ES-I3 (cell line): ENCODE data around the gene DYSF.

ENCODE experiments used
- H3K36me3 ChIP-seq: 2 replicates; pipeline ENCODE4 v1.6.1; 2013; ENCODE audit warnings: mild to moderate bottlenecking, low read length, control low read depth, moderate library complexity; ENCODE audit not compliant: insufficient read depth
- H3K4me1 ChIP-seq: 2 replicates; pipeline ENCODE4 v1.6.1; 2013; ENCODE audit warnings: mild to moderate bottlenecking, control low read depth, low read length; ENCODE audit not compliant: insufficient read depth
- H3K9ac ChIP-seq: 2 replicates; pipeline ENCODE4 v1.6.1; 2013; ENCODE audit warnings: low read depth, mild to moderate bottlenecking, low read length, moderate library complexity
- H3K9me3 ChIP-seq: 2 replicates; pipeline ENCODE4 v1.6.1; 2013; ENCODE audit warnings: mild to moderate bottlenecking, low read length, moderate library complexity; ENCODE audit not compliant: control insufficient read depth, insufficient read depth

The DYSF gene

DNA sequence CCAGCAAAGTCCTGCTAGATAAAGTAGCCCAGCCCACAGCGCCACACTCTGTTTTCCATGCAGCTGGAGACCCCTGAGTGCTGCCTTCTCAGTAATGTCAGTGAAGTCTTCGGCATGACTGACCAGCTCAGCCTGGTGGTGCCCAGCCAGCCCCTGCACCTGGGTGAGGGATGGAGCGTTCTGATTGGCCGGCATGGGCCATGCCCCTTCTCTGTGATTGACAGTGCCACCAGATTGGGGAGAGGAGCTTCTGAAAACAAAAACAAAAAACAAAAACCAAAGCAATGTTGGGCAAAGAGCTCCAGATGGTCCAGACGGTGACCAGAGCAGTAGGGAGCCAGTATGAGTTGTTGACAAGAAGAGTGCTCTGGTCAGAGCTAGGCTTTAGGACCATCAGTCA is 122.6 kb downstream of the DYSF start:
- Histone ChIP-seq H3K4me1 (no peaks in the 10 kb centered on the region), H3K9ac (no peak overlapping the region), H3K36me3 (no peaks in the 10 kb centered on the region), H3K9me3 (peaks cover 3% of the 10 kb centered on the region; the same call in 1 of the 2 replicates)

DNA sequence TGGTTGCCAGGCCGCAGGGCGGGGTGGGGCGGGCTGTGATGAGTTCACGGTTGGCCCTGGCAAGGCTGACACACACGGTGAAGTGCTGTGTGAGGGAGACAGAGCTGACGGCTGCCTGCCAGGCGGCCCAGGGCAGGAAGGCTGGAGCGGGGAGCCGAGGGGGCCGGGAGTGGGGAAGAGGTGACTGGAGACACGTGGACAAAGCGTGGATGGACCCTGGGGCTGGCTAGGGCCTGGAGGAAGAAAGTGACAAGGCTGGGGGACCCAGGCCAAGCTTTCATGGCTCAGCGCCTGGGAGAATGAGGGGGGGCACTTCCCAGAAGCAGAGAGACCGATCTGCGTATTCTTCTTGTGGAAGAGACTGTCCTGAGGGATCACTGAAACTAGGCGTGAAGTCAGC is 123.2 kb downstream of the DYSF start:
- no peaks in the 10 kb centered on the region for H3K36me3 ChIP-seq
- H3K9me3 ChIP-seq: peaks cover 3% of the 10 kb centered on the region; the same call in 1 of the 2 replicates
- no peaks in the 10 kb centered on the region for H3K4me1 ChIP-seq
- H3K9ac ChIP-seq: no peak overlapping the region

DNA sequence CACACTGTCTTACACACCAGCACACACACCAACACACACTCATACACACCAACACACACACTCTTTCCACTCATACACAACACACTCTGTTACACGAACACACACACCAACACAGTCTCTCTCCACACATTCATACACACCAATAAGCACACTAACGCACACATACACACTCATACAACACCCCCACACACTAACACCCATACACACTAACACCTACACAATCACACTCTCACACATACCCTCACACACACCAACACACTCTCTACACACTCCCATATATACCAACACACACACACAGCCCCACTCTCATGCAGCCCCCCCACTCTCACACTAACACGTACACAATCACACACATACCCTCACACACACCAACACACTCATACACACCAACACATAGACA is 123.8 kb downstream of the DYSF start:
- Histone ChIP-seq H3K9me3 (no peaks in the 10 kb centered on the region), H3K9ac (no peak overlapping the region), H3K36me3 (no peaks in the 10 kb centered on the region), H3K4me1 (no peaks in the 10 kb centered on the region)

DNA sequence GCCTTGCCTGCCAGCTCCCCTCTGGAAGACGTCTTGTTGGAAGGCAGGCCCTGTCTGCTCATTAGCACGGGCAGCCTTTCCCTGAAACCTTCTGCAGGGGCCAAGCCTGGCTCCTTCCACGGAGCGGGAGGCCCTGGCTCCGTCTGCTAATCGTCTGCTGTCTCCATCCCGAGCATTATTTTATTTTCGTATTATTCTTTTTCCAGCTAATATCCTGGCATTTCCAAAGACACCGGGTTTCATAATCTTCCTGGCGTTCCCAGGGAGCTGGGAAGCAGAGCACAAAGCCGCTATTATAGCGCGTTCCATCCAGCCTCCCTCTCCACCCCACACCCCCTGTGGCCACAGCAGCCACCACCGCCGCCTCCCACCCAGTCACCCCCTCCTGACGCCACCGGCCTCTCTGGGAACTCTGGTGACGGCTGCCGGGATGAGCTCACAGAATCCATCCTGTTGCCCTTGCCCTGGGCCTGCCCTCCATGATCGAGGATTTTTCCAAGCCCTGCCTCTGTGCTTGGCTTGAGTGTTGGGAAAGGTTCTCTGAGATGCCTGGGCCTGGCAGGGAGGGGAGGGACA is 125.5 kb downstream of the DYSF start:
- Histone ChIP-seq H3K36me3 (no peaks in the 10 kb centered on the region), H3K4me1 (no peaks in the 10 kb centered on the region), H3K9me3 (no peaks in the 10 kb centered on the region), H3K9ac (no peak overlapping the region)

DNA sequence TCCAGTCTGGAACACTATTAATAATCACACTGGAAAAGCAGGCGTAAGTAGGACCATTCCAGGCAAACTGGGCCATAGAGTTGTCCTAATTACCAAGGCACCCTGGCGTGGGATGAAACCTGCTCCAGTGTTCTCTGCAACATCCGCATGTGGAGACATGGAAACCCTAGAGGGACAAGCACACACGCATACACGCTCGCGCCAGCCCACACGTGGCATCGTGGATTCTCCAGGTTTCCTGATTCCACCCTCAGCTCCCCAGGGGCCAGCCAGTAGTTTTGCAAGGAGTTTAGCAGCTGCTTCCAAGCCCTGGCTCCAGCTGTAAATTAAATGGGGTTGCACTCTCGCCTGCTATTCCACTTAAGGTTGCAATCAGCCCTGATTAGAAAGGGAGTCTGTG is 127.7 kb downstream of the DYSF start:
- no peaks in the 10 kb centered on the region for H3K36me3 ChIP-seq
- H3K4me1 ChIP-seq: no peaks in the 10 kb centered on the region
- H3K9me3 ChIP-seq: no peaks in the 10 kb centered on the region
- no peak overlapping the region for H3K9ac ChIP-seq

DNA sequence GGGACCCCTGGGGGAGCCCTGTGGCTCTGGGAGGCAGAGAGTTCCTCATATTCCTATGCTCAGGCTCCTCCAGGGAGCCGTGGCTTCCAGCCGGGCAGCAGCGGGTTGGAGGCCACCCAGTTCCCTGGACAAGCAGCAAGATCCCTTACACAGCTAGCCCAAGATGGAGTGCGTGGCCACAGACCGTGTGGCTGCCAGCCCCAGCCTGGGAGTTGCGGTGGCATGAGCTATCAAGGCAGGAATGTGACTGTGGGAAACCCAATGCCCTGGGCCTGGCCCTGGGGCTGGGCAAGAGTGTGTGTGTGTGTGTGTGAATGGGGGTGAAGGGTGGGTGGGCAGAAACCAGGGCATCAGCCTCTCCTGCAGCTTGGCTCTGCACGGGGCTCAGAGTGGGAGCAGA is 130.5 kb downstream of the DYSF start:
- Histone ChIP-seq H3K36me3 (no peaks in the 10 kb centered on the region), H3K4me1 (no peaks in the 10 kb centered on the region), H3K9ac (no peak overlapping the region), H3K9me3 (no peaks in the 10 kb centered on the region)

DNA sequence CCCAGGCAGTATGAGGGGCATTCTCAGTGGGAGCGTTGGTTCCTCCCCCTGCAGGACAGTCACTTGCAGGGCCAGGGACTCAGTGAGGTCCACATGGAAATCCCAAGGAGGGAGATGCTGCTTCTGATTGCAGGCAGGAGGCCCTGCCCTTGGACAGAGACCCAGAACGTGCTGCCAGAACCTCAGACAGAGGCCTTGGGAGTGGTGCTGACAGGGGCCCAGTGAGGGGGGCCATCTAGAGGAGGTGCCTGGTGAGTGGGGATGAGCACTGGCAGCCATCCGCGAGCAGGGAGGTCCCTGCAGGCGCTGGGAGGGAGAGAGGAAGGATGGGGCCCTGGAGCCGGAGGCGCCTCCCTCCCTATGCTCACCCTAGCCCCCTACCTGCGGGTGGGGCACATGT is 133.1 kb downstream of the DYSF start:
- Histone ChIP-seq H3K9me3 (no peaks in the 10 kb centered on the region), H3K4me1 (peaks cover 6% of the 10 kb centered on the region; the same call in 1 of the 2 replicates), H3K36me3 (no peaks in the 10 kb centered on the region), H3K9ac (no peak overlapping the region)

DNA sequence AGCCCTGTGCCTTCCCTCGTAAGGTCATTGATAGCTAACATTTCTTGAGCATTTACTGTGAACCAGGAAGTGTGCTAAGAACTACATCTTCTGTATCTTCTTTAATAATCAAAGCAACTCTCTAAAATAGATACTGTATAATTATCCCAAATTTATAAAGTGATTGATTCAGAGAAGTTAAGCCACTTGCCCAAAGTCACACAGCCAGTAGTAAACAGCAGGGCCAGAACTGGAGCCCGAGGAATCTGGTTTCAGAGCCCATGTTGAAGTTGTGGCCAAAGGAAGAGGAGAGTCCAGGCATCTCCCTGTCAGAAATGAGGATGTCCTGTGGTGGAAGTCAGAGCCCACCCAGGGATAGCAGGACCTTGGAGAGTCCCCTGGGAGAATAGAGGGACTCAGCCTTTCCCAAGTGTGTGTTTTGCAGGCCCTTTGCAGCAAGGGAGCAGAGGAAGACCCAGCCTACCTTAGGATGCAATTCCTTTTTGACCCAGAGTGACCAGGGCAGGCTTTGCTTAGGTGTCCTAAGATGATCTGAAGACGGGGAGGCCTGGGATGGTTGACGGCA is 134.2 kb downstream of the DYSF start:
- H3K36me3 ChIP-seq: no peaks in the 10 kb centered on the region
- no peak overlapping the region for H3K9ac ChIP-seq
- H3K4me1 ChIP-seq: peaks cover 10% of the 10 kb centered on the region; the same call in 1 of the 2 replicates
- H3K9me3 ChIP-seq: no peaks in the 10 kb centered on the region

DNA sequence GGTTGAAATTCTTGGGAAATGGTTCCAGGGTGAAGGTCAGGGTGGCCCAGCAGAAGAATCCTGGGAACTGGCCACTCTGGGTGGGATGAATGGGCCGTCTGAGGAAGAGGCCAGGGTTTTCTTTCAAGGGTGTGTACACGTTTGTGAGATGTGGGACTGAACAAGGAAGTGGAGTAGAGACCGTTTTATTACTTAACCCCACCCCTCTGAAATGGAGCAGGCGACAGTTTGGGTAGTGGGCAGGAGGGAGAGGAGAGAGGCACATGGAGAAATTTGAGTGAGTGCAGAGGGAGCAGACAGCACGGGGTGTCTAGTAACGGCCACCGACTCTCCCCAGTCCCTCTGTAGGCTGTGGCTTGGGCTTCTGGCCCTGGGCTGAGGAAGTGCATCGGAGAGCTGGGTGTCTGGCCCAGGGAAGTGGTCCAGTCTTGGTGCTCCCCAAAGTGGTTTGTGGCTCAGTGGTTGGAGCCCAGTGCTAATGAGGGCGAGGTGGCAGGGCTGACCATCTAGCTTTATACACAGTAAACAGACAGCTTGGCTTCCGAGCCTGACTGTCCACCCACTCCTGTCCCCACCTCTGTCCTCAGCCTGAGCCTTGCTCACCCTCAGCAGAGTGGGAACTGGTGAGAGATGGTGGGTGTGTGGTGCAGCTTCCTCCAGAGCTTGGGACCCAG is 135.3 kb downstream of the DYSF start:
- Histone ChIP-seq H3K9me3 (no peaks in the 10 kb centered on the region), H3K9ac (no peak overlapping the region), H3K4me1 (peaks cover 10% of the 10 kb centered on the region; the same call in 1 of the 2 replicates), H3K36me3 (no peaks in the 10 kb centered on the region)

DNA sequence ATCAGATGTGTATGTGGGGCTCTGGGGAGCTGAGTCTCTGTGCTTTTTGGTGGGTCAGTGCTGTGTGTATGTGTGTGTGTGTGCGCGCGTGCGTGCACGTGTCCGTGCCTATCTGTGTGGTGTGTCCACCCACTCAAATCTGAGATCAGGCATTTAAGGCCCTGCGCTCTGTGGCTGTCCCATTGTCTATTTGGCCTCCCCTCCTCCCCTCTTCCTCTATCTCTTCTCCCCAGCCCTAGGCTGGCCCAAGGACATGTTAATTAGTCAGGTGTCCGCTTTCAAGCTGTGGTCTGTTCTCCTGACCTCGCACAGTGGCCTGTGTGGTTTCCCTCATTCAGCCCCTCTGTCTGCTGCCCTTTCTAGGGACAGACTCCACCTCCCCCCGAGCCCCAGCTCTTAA is 136.4 kb downstream of the DYSF start:
- no peaks in the 10 kb centered on the region for H3K36me3 ChIP-seq
- H3K4me1 ChIP-seq: peaks cover 10% of the 10 kb centered on the region; the same call in 1 of the 2 replicates
- H3K9me3 ChIP-seq: no peaks in the 10 kb centered on the region
- no peak overlapping the region for H3K9ac ChIP-seq

DNA sequence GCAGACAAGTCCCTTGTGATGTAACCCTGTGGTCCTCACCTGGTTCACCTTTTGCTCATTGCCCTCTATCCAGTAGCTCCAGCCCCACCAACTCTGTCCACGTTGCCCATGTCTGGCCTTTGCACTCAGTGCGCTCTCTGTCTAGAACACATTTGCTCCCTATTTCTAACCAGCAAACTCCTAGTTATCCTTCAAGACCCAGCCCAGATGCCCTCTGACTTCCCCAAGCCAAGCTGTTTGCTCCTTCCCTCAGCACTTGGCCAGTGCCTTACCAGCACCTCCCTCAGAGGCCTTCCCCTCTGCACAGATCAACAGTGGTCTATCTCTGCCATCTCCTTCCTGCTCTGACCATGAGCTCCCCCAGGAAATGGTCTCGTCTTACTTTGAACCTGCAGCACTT is 137.7 kb downstream of the DYSF start:
- Histone ChIP-seq H3K4me1 (peaks cover 10% of the 10 kb centered on the region; the same call in 1 of the 2 replicates), H3K36me3 (no peaks in the 10 kb centered on the region), H3K9ac (no peak overlapping the region), H3K9me3 (no peaks in the 10 kb centered on the region)

DNA sequence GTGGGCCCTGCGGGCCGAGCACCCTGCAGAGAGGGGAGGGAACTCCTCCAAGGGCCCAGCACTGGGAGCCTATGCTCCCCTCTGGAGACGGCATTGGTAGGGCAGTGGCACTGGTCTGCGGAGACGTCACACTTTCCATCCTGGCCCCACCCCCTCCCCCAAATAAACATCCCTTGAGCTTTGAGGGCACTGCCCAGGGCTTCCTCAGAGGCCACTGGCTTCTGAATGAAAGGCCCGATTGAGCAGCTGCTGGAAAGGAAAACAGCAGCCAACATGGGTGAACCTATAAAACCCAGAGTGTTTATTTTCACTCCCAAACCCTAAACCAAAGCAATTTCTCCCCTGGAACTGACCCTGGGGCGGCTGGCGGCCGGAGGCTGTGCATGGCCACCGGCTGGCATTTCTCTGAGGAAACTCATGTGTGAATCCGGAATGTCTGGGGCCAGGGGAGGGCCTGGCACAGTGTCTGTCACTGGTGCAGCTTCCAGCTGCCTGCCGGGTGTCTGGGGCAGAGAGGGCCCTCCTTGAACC is 138.9 kb downstream of the DYSF start:
- Histone ChIP-seq H3K4me1 (peaks cover 10% of the 10 kb centered on the region; the same call in 1 of the 2 replicates), H3K9me3 (no peaks in the 10 kb centered on the region), H3K9ac (no peak overlapping the region), H3K36me3 (no peaks in the 10 kb centered on the region)

DNA sequence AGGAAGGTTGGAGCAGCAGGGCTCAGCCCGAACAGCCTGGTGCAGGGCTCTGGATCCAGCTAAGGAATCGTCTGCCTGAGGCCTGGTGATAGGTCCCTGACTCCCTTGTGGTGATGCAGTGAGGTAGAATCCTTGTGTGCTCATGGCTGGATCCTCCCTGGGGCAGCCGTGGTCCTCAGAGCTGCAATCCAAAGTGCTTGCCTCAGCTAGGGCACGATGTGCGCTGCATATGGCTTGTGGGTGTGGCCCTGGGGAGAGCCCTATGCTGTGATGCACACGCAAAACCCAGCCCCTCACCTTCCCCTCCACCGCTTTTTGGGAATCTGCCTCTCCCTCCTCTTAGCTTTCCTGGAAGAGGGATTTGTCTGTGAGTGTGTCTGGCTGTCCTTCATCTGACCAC is 142.2 kb downstream of the DYSF start:
- Histone ChIP-seq H3K36me3 (no peaks in the 10 kb centered on the region), H3K4me1 (peaks cover 4% of the 10 kb centered on the region; the same call in 1 of the 2 replicates), H3K9me3 (no peaks in the 10 kb centered on the region), H3K9ac (no peak overlapping the region)

DNA sequence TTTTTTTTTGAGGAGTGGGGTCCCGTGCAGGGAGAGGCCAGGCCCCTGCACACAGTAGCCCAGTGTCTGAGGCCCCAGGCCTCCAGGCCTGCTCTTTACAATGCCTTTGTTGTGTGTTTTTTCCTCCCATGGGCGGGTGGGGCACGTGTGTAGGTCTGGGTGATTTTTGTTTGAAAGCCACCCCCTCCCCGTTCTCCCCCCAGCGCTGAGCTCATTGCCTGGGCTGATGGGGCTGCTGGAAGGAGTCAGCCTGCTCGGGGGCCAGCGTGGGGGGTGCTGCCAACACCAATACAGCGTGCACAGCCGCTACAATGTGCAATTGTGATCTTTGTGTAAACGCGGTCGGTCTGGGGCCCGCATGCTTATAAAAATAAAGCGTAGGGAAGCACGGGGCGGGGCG is 142.7 kb downstream of the DYSF start:
- Histone ChIP-seq H3K9me3 (no peaks in the 10 kb centered on the region), H3K9ac (no peak overlapping the region), H3K4me1 (peaks cover 4% of the 10 kb centered on the region; the same call in 1 of the 2 replicates), H3K36me3 (no peaks in the 10 kb centered on the region)

DNA sequence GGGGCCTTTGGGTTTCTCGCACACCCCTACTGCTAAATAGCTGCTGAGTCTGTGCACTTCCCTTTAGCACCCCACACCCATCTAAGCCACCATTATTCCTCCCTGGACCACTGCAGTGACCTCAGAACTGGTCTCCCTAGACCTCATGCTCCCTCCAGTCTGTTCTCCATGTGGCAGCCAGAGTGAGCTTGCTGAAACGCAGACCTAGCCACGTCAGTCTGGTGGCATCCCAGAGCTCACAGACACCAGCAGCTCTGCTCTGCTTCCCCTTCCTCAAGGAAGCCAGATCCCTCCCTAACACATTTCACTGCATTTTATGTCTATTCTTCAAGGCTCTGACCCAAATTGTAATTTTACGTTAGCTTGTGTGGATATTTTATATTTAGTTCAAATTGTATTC is 144.4 kb downstream of the DYSF start:
- no peaks in the 10 kb centered on the region for H3K36me3 ChIP-seq
- H3K9ac ChIP-seq: no peak overlapping the region
- H3K9me3 ChIP-seq: no peaks in the 10 kb centered on the region
- no peaks in the 10 kb centered on the region for H3K4me1 ChIP-seq
